SK-N-SH (cell line): ENCODE results near the gene CDK6. TPM values are rescaled to one million over a fixed set of nuclear protein-coding genes. Genes with fewer than 3 reads are reported as not detected.
A peak's percentile ranks its signal among the peaks of the same experiment; 100 is the strongest.

Experiments used
- CTCF ChIA-PET: fragments of 300-600, 350-600 bp; formaldehyde crosslinking; extraction: SDS; loops from one replicate; lab custom pipeline; 2021; lab: Yijun Ruan, JAX
- POLR2A ChIA-PET: fragments of 350-600 bp; sonication (Branson Sonifier 250); formaldehyde crosslinking; extraction: SDS; loops from one replicate; lab custom pipeline; 2020; ENCODE audit warnings: antibody characterized with exemption, inconsistent platforms; lab: Yijun Ruan, JAX
- DNase-seq: peaks from one replicate; pipeline ENCODE4 v3.0.0; 2012
- H2AFZ ChIP-seq: fragments of 200-600 bp; sonication (generic); 2 replicates; pipeline ENCODE4 v1.8.1; 2016; ENCODE audit warnings: antibody characterized with exemption, mild to moderate bottlenecking, low read depth
- H3F3A ChIP-seq: fragments of 200-600 bp; sonication (generic); replicated peaks from 2 replicates; pipeline ENCODE3; 2016; ENCODE audit warnings: antibody characterized with exemption, mild to moderate bottlenecking; ENCODE audit not compliant: insufficient read depth
- H3K27ac ChIP-seq, 2 experiments: fragments of 200-500 bp in 1 of 2; fragments of 200-600 bp in 1 of 2; sonication (Bioruptor generic) in 1 of 2; sonication (generic), shearing (Covaris generic) in 1 of 2; 2 replicates each; pipeline versions ENCODE4 v1.5.1 to v1.6.1; 2014 to 2016; ENCODE audit warnings: low read depth in 2 of 2, inconsistent platforms in 1 of 2, low read length in 1 of 2, mild to moderate bottlenecking in 1 of 2, mixed read lengths in 1 of 2
- H3K27me3 ChIP-seq: fragments of 200-600 bp; sonication (generic), shearing (Covaris generic); 2 replicates; pipeline ENCODE4 v1.6.1; 2016; ENCODE audit warnings: mixed run types; ENCODE audit not compliant: insufficient read depth
- H3K36me3 ChIP-seq, 2 experiments: fragments of 200-500 bp in 1 of 2; fragments of 200-600 bp in 1 of 2; sonication (Bioruptor generic) in 1 of 2; sonication (generic) in 1 of 2; replicated peaks in 1 of 2; 2 replicates each; pipeline versions ENCODE3 to v1.5.1; 2014 to 2016; ENCODE audit warnings: low read length in 1 of 2, mild to moderate bottlenecking in 1 of 2; ENCODE audit not compliant: insufficient read depth in 2 of 2, control insufficient read depth in 1 of 2
- H3K4me1 ChIP-seq, 2 experiments: fragments of 200-500 bp in 1 of 2; fragments of 200-600 bp in 1 of 2; sonication (Bioruptor generic) in 1 of 2; sonication (generic), shearing (Covaris generic) in 1 of 2; 2 replicates each; pipeline versions ENCODE4 v1.5.1 to v1.6.1; 2014 to 2016; ENCODE audit warnings: low read depth in 1 of 2, low read length in 1 of 2, mixed run types in 1 of 2; ENCODE audit not compliant: insufficient read depth in 2 of 2, control insufficient read depth in 1 of 2
- H3K4me2 ChIP-seq: fragments of 200-600 bp; sonication (generic), shearing (Covaris generic); 2 replicates; pipeline ENCODE4 v1.6.1; 2017; ENCODE audit warnings: mixed run types
- H3K4me3 ChIP-seq, 2 experiments: fragments of 200-500 bp in 1 of 2; fragments of 200-600 bp in 1 of 2; sonication (Bioruptor generic) in 1 of 2; sonication (generic), shearing (Covaris generic) in 1 of 2; 2 replicates each; pipeline versions ENCODE4 v1.5.1 to v1.8.1; 2014 to 2016; ENCODE audit warnings: low read depth in 2 of 2, inconsistent platforms in 1 of 2, low read length in 1 of 2, mild to moderate bottlenecking in 1 of 2, mixed read lengths in 1 of 2, moderate library complexity in 1 of 2
- H3K79me2 ChIP-seq: fragments of 200-600 bp; sonication (generic); 2 replicates; pipeline ENCODE4 v1.8.1; 2017; ENCODE audit warnings: mild to moderate bottlenecking; ENCODE audit not compliant: insufficient read depth
- H3K9ac ChIP-seq: fragments of 200-600 bp; sonication (generic); 2 replicates; pipeline ENCODE4 v1.6.1; 2017; ENCODE audit warnings: mixed run types
- H3K9me2 ChIP-seq: fragments of 200-600 bp; sonication (generic); 2 replicates; pipeline ENCODE4 v1.6.1; 2017; ENCODE audit warnings: mixed run types
- H3K9me3 ChIP-seq: fragments of 200-600 bp; sonication (generic); 2 replicates; pipeline ENCODE4 v1.6.1; 2017; ENCODE audit warnings: mixed run types, mild to moderate bottlenecking, moderate library complexity
- H4K20me1 ChIP-seq: fragments of 200-600 bp; sonication (generic); 2 replicates; pipeline ENCODE4 v1.6.1; 2017; ENCODE audit warnings: mild to moderate bottlenecking, mixed run types; ENCODE audit not compliant: insufficient read depth
- CHD2 ChIP-seq: fragments of 150-350 bp; IDR thresholded peaks from 2 replicates; pipeline ENCODE4 v1.6.1; 2018; ENCODE audit warnings: low read length; ENCODE audit not compliant: partially characterized antibody
- ELF1 ChIP-seq: IDR thresholded peaks from 2 replicates; pipeline ENCODE4 v1.4.0; 2012
- FOSL2 ChIP-seq: IDR thresholded peaks from 2 replicates; pipeline ENCODE4 v1.4.0; 2012; ENCODE audit warnings: low read depth, mild to moderate bottlenecking, moderate library complexity, borderline replicate concordance
- FOXM1 ChIP-seq: IDR thresholded peaks from 2 replicates; pipeline ENCODE4 v1.4.0; 2012; ENCODE audit warnings: low read depth, mild to moderate bottlenecking
- GATA2 ChIP-seq: sonication (generic); formaldehyde crosslinking; IDR thresholded peaks from 2 replicates; pipeline ENCODE4 v1.5.0; 2020; ENCODE audit warnings: mild to moderate bottlenecking, missing genetic modification reagents
- MEF2A ChIP-seq: IDR thresholded peaks from 2 replicates; pipeline ENCODE4 v1.4.0; 2012; ENCODE audit warnings: low read depth, borderline replicate concordance
- MXI1 ChIP-seq: IDR thresholded peaks from 2 replicates; pipeline ENCODE4 v1.6.1; 2012; ENCODE audit warnings: mild to moderate bottlenecking, low read depth, low read length, improper control_type of control experiment
- RCOR1 ChIP-seq: fragments of 150-350 bp; IDR thresholded peaks from 2 replicates; pipeline ENCODE4 v1.6.1; 2017; ENCODE audit warnings: antibody characterized with exemption, low read length
- RXRA ChIP-seq: IDR thresholded peaks from 2 replicates; pipeline ENCODE4 v1.4.0; 2012; ENCODE audit warnings: low read depth, mild to moderate bottlenecking, borderline replicate concordance
- SMC3 ChIP-seq: IDR thresholded peaks from 2 replicates; pipeline ENCODE4 v1.6.1; 2012; ENCODE audit warnings: low read depth, low read length, improper control_type of control experiment
- WGBS: methylation state at CpG from one replicate; pipeline ENCODE4 v1.1.6; 2017; ENCODE audit warnings: low lambda C conversion rate; 5-methylcytosine and 5-hydroxymethylcytosine counted together
- polyA plus RNA-seq, 3 experiments: library from polyadenylated mRNA; depleted of rRNA; stranded (reverse); fragments of >200 nt; gene quantifications; 2 replicates each; pipeline ENCODE4 v1.2.3, GENCODE V29; 2012
- TF ChIP-seq, protein P1 (sequence below): fragments of 200-600 bp; sonication (generic); IDR thresholded peaks from 2 replicates; pipeline ENCODE4 v1.6.1; 2017; ENCODE audit warnings: antibody characterized with exemption, mild to moderate bottlenecking, moderate library complexity
- TF ChIP-seq, protein P2 (sequence below): IDR thresholded peaks from 2 replicates; pipeline ENCODE4; 2012
- TF ChIP-seq, protein P3 (sequence below): fragments of 150-350 bp; IDR thresholded peaks from 2 replicates; pipeline ENCODE4 v1.6.1; 2017; ENCODE audit warnings: antibody characterized with exemption, low read length, low read depth, borderline replicate concordance
- TF ChIP-seq, protein P4 (sequence below): IDR thresholded peaks from 2 replicates; pipeline ENCODE4 v1.6.1; 2012; ENCODE audit warnings: mild to moderate bottlenecking, low read depth, low read length, moderate library complexity
- TF ChIP-seq, protein P5 (sequence below): IDR thresholded peaks from 2 replicates; pipeline ENCODE4 v1.4.0; 2012; ENCODE audit warnings: low read depth, borderline replicate concordance

CDK6 gene
- polyA plus RNA-seq, 1 of the 3 experiments (the other 2 are of a cell fraction): 30.3 TPM

DNA sequence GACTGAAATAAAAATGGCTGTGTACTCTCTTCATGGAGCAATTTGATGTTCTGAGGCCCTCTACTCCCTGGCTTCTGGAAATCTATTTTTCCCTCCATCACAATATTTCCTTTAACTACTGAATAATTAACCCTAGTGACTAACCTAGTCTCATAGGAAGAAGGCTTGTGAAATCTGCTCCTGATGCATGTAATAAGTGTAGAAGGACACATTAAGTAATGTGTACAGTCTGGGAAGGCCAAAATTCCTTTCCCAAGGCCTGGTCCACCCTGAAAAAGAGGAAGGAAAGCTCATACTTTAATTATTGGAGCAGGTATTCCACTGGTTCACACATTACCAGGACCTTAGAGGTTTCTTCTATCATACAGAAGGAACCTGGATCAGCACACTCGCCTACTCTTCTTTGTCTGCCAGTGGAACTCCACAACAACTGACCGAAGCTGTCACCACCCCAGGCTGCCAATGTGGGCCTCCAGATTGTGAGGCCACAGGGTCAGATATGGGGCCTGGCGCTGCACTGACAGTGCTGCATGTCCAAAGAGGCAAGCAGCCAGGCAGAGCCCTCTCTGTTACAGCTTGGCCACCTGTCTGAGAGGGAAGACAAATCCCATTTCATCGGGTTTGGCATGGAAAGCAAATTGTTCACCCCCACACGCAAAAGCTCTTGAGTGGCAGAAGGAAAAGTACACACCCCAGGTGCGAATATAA is 191.8 kb downstream of the CDK6 start (continued):
- TF ChIP-seq, protein P1, sequence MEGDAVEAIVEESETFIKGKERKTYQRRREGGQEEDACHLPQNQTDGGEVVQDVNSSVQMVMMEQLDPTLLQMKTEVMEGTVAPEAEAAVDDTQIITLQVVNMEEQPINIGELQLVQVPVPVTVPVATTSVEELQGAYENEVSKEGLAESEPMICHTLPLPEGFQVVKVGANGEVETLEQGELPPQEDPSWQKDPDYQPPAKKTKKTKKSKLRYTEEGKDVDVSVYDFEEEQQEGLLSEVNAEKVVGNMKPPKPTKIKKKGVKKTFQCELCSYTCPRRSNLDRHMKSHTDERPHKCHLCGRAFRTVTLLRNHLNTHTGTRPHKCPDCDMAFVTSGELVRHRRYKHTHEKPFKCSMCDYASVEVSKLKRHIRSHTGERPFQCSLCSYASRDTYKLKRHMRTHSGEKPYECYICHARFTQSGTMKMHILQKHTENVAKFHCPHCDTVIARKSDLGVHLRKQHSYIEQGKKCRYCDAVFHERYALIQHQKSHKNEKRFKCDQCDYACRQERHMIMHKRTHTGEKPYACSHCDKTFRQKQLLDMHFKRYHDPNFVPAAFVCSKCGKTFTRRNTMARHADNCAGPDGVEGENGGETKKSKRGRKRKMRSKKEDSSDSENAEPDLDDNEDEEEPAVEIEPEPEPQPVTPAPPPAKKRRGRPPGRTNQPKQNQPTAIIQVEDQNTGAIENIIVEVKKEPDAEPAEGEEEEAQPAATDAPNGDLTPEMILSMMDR: no peak
- TF ChIP-seq SMC3: no peak
- no peak for TF ChIP-seq RCOR1
- TF ChIP-seq ELF1: no peak
- TF ChIP-seq, protein P2, sequence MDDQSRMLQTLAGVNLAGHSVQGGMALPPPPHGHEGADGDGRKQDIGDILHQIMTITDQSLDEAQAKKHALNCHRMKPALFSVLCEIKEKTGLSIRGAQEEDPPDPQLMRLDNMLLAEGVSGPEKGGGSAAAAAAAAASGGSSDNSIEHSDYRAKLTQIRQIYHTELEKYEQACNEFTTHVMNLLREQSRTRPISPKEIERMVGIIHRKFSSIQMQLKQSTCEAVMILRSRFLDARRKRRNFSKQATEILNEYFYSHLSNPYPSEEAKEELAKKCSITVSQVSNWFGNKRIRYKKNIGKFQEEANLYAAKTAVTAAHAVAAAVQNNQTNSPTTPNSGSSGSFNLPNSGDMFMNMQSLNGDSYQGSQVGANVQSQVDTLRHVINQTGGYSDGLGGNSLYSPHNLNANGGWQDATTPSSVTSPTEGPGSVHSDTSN: no peak

DNA sequence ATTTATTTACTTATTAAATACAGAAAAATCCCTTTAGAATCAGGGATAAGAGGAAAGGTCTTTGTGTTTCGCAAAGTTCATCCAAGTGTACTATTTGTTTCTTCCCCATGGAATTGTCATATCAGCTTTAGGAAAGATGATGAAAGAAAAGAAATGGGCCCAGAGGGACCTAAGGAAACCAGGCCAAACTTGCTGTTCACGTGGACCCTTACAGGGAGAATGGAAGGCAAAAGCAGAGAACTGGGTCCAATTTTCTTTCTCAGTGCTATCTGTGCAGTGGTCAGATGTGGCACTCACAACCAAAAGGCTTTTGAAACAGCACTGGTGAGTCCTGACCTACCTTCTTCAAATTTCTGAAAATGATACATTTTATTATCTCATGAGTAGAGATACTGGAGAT is 192.6 kb downstream of the CDK6 start:
- CTCF ChIA-PET: interaction anchor here (0.6 to 3.0 kb wide), 6 partner anchors 10 to 266 kb away, joined by 3 to 17 read pairs (median 4); no protein-coding TSS in a partner anchor

More for the DNA sequence above, 192.6 kb downstream of the CDK6 start:
- TF ChIP-seq MXI1 (no peak), RXRA (no peak), GATA2 (no peak), MEF2A (no peak), CHD2 (no peak), FOSL2 (no peak), FOXM1 (no peak)
- TF ChIP-seq, protein P3, sequence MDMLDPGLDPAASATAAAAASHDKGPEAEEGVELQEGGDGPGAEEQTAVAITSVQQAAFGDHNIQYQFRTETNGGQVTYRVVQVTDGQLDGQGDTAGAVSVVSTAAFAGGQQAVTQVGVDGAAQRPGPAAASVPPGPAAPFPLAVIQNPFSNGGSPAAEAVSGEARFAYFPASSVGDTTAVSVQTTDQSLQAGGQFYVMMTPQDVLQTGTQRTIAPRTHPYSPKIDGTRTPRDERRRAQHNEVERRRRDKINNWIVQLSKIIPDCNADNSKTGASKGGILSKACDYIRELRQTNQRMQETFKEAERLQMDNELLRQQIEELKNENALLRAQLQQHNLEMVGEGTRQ: no peak
- TF ChIP-seq, protein P4, sequence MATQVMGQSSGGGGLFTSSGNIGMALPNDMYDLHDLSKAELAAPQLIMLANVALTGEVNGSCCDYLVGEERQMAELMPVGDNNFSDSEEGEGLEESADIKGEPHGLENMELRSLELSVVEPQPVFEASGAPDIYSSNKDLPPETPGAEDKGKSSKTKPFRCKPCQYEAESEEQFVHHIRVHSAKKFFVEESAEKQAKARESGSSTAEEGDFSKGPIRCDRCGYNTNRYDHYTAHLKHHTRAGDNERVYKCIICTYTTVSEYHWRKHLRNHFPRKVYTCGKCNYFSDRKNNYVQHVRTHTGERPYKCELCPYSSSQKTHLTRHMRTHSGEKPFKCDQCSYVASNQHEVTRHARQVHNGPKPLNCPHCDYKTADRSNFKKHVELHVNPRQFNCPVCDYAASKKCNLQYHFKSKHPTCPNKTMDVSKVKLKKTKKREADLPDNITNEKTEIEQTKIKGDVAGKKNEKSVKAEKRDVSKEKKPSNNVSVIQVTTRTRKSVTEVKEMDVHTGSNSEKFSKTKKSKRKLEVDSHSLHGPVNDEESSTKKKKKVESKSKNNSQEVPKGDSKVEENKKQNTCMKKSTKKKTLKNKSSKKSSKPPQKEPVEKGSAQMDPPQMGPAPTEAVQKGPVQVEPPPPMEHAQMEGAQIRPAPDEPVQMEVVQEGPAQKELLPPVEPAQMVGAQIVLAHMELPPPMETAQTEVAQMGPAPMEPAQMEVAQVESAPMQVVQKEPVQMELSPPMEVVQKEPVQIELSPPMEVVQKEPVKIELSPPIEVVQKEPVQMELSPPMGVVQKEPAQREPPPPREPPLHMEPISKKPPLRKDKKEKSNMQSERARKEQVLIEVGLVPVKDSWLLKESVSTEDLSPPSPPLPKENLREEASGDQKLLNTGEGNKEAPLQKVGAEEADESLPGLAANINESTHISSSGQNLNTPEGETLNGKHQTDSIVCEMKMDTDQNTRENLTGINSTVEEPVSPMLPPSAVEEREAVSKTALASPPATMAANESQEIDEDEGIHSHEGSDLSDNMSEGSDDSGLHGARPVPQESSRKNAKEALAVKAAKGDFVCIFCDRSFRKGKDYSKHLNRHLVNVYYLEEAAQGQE: no peak
- TF ChIP-seq, protein P5, sequence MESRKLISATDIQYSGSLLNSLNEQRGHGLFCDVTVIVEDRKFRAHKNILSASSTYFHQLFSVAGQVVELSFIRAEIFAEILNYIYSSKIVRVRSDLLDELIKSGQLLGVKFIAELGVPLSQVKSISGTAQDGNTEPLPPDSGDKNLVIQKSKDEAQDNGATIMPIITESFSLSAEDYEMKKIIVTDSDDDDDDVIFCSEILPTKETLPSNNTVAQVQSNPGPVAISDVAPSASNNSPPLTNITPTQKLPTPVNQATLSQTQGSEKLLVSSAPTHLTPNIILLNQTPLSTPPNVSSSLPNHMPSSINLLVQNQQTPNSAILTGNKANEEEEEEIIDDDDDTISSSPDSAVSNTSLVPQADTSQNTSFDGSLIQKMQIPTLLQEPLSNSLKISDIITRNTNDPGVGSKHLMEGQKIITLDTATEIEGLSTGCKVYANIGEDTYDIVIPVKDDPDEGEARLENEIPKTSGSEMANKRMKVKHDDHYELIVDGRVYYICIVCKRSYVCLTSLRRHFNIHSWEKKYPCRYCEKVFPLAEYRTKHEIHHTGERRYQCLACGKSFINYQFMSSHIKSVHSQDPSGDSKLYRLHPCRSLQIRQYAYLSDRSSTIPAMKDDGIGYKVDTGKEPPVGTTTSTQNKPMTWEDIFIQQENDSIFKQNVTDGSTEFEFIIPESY: no peak
- TF ChIP-seq, all 33 proteins: peak for 0
- no peaks in the 10 kb centered on the region for H4K20me1 ChIP-seq
- no peak overlapping the region for H3K4me3 ChIP-seq
- no peak for DNase-seq
- H3K9me2 ChIP-seq: no peaks in the 10 kb centered on the region
- no peaks in the 10 kb centered on the region for H3K9me3 ChIP-seq
- H3K27ac ChIP-seq: peak overlapping the region in 1 of 2 experiments; percentile 75; a peak in 2 of 4 replicates
- peaks cover 21 to 50% of the 10 kb centered on the region in 2 experiments for H3K4me1 ChIP-seq
- no peak overlapping the region for H3K4me2 ChIP-seq
- H3F3A ChIP-seq: peaks cover 69% of the 10 kb centered on the region
- H3K27me3 ChIP-seq: no peaks in the 10 kb centered on the region
- 98% methylated on average over 2 of the region's 2 CpGs for WGBS
- POLR2A ChIA-PET: interaction anchor here (0.6 kb wide), 1 partner anchor 203 kb away, joined by 4 read pairs; no protein-coding TSS in a partner anchor
- H3K36me3 ChIP-seq: peaks cover 16 to 25% of the 10 kb centered on the region in 2 experiments
- no peak overlapping the region for H2AFZ ChIP-seq
- H3K79me2 ChIP-seq: peaks cover 96% of the 10 kb centered on the region
- no peak overlapping the region for H3K9ac ChIP-seq
